Neural cell (in vitro differentiated cells): ENCODE measurements around the gene KCNIP2. TPM values are rescaled to one million over a fixed set of nuclear protein-coding genes. Genes with fewer than 3 reads are reported as not detected.

ENCODE experiments used
- H2AFZ ChIP-seq: fragments of 200-600, 300-800 bp; sonication (generic), shearing (Covaris generic); 2 replicates; pipeline ENCODE4 v1.6.0; 2014; ENCODE audit warnings: low read depth, mild to moderate bottlenecking, antibody characterized with exemption, low read length, moderate library complexity
- H3F3A ChIP-seq: fragments of 200-600 bp; shearing (Covaris generic); 2 replicates; pipeline ENCODE4 v1.6.1; 2016; ENCODE audit warnings: mild to moderate bottlenecking, moderate library complexity, mixed read lengths, antibody characterized with exemption, low read length; ENCODE audit not compliant: insufficient read depth, poor library complexity, severe bottlenecking
- H3K27ac ChIP-seq: fragments of 200-600, 300-800 bp; sonication (generic), shearing (Covaris generic); 2 replicates; pipeline ENCODE4 v1.5.1; 2014; ENCODE audit warnings: mild to moderate bottlenecking, low read length, moderate library complexity
- H3K27me3 ChIP-seq: fragments of 300-800, 200-600 bp; sonication (generic), shearing (Covaris generic); 2 replicates; pipeline ENCODE4 v1.6.0; 2014; ENCODE audit warnings: mild to moderate bottlenecking, low read depth, low read length, moderate library complexity; ENCODE audit not compliant: insufficient read depth
- H3K36me3 ChIP-seq: fragments of 300-800, 200-600 bp; sonication (generic), shearing (Covaris generic); 2 replicates; pipeline ENCODE4 v1.5.1; 2014; ENCODE audit warnings: mild to moderate bottlenecking, antibody characterized with exemption, low read length, moderate library complexity; ENCODE audit not compliant: insufficient read depth
- H3K4me2 ChIP-seq: fragments of 300-800, 200-600 bp; sonication (generic), shearing (Covaris generic); 2 replicates; pipeline ENCODE4 v1.6.0; 2014; ENCODE audit warnings: mild to moderate bottlenecking, low read length
- H3K4me3 ChIP-seq: fragments of 300-800, 200-600 bp; sonication (generic), shearing (Covaris generic); 2 replicates; pipeline ENCODE4 v1.5.1; 2014; ENCODE audit warnings: mild to moderate bottlenecking, low read length, moderate library complexity
- H3K79me2 ChIP-seq: fragments of 200-600 bp; shearing (Covaris generic); replicated peaks from 2 replicates; pipeline ENCODE4 v1.6.0; 2014; ENCODE audit warnings: mild to moderate bottlenecking, low read length, moderate library complexity; ENCODE audit not compliant: insufficient read depth
- H3K9ac ChIP-seq: fragments of 300-800, 200-600 bp; sonication (generic), shearing (Covaris generic); 2 replicates; pipeline ENCODE4 v1.6.1; 2016; ENCODE audit warnings: mild to moderate bottlenecking, low read length, mixed read lengths
- H3K9me2 ChIP-seq: fragments of 200-600 bp; shearing (Covaris generic); 2 replicates; pipeline ENCODE4 v1.6.1; 2016; ENCODE audit warnings: mild to moderate bottlenecking, low read length, mixed read lengths; ENCODE audit not compliant: insufficient read depth
- H3K9me3 ChIP-seq: fragments of 200-600, 300-800 bp; sonication (generic), shearing (Covaris generic); 2 replicates; pipeline ENCODE4 v1.6.1; 2016; ENCODE audit warnings: mild to moderate bottlenecking, mixed run types, low read length, moderate library complexity, mixed read lengths
- H4K20me1 ChIP-seq: fragments of 200-600 bp; shearing (Covaris generic); 2 replicates; pipeline ENCODE4 v1.6.1; 2016; ENCODE audit warnings: mild to moderate bottlenecking, mixed run types; ENCODE audit not compliant: insufficient read depth
- CTCF ChIP-seq: fragments of 450-650 bp; IDR thresholded peaks from 2 replicates; pipeline ENCODE4 v1.5.1; 2014; ENCODE audit warnings: antibody characterized with exemption, mild to moderate bottlenecking, moderate library complexity; ENCODE audit not compliant: poor library complexity, severe bottlenecking
- EP300 ChIP-seq: fragments of 450-650 bp; conservative IDR thresholded peaks from 2 replicates; pipeline ENCODE4 v1.6.1; 2014; ENCODE audit warnings: antibody characterized with exemption, mild to moderate bottlenecking, moderate library complexity; ENCODE audit not compliant: poor library complexity, severe bottlenecking
- EZH2 ChIP-seq: fragments of 200-600, 300-800 bp; shearing (Covaris generic), sonication (generic); IDR thresholded peaks from 2 replicates; pipeline ENCODE4 v1.6.1; 2014; ENCODE audit warnings: antibody characterized with exemption, low read length, borderline replicate concordance, mild to moderate bottlenecking; ENCODE audit not compliant: insufficient read depth, poor library complexity, severe bottlenecking
- MXI1 ChIP-seq: fragments of 450-650 bp; conservative IDR thresholded peaks from 2 replicates; pipeline ENCODE4 v1.6.1; 2014; ENCODE audit warnings: antibody characterized with exemption, mild to moderate bottlenecking; ENCODE audit not compliant: poor library complexity, severe bottlenecking
- POLR2AphosphoS5 ChIP-seq: IDR thresholded peaks from 2 replicates; pipeline ENCODE4 v1.6.1; 2012
- RAD21 ChIP-seq: fragments of 450-650 bp; conservative IDR thresholded peaks from 2 replicates; pipeline ENCODE4 v1.6.1; 2014; ENCODE audit warnings: antibody characterized with exemption, mild to moderate bottlenecking, moderate library complexity
- REST ChIP-seq: IDR thresholded peaks from 2 replicates; pipeline ENCODE4 v1.6.1; 2012; ENCODE audit warnings: borderline replicate concordance
- SMC3 ChIP-seq: fragments of 450-650 bp; conservative IDR thresholded peaks from 2 replicates; pipeline ENCODE4 v1.6.1; 2014; ENCODE audit warnings: antibody characterized with exemption, mild to moderate bottlenecking, moderate library complexity; ENCODE audit not compliant: poor library complexity
- TAF1 ChIP-seq: IDR thresholded peaks from 2 replicates; pipeline ENCODE4 v1.6.1; 2012; ENCODE audit warnings: low read depth
- polyA plus RNA-seq: library from polyadenylated mRNA; depleted of rRNA; stranded (reverse); fragments of >200 nt; gene quantifications from 2 replicates; pipeline ENCODE4 v1.2.3, GENCODE V29; 2014

The KCNIP2 gene
- polyA plus RNA-seq, 1 donor from 2014 or later, result 10.0 TPM

- no peaks in the 10 kb centered on the region for H3K27me3 ChIP-seq
- no peak overlapping the region for H3K9ac ChIP-seq
- H2AFZ ChIP-seq, result no peak overlapping the region
- no peaks in the 10 kb centered on the region for H3K36me3 ChIP-seq
- no peak for TF ChIP-seq EZH2
- TF ChIP-seq REST, result no peak
- TF ChIP-seq RAD21, result no peak
- TF ChIP-seq MXI1, result no peak
- no peak for TF ChIP-seq CTCF
- no peak for TF ChIP-seq TAF1
- no peak for TF ChIP-seq SMC3
- no peaks in the 10 kb centered on the region for H4K20me1 ChIP-seq
- no peaks in the 10 kb centered on the region for H3K9me3 ChIP-seq
- H3F3A ChIP-seq, result no peaks in the 10 kb centered on the region
- no peak overlapping the region for H3K27ac ChIP-seq
- H3K4me2 ChIP-seq, result no peak overlapping the region
- no peaks in the 10 kb centered on the region for H3K79me2 ChIP-seq
- H3K4me3 ChIP-seq, result no peak overlapping the region
- H3K9me2 ChIP-seq, result no peaks in the 10 kb centered on the region
These were observed 15.3 kb upstream of the KCNIP2 start for GRCh38 chr10:101858723-101859500.

- Histone ChIP-seq H3K9me3 (no peaks in the 10 kb centered on the region), H3K4me3 (no peak overlapping the region), H3K27ac (no peak overlapping the region), H3K79me2 (no peaks in the 10 kb centered on the region), H3K27me3 (no peaks in the 10 kb centered on the region), H3F3A (no peaks in the 10 kb centered on the region), H4K20me1 (no peaks in the 10 kb centered on the region), H3K36me3 (no peaks in the 10 kb centered on the region), H2AFZ (no peak overlapping the region), H3K4me2 (no peak overlapping the region), H3K9ac (no peak overlapping the region), H3K9me2 (no peaks in the 10 kb centered on the region)
- TF ChIP-seq REST, result no peak
- no peak for TF ChIP-seq EP300
- TF ChIP-seq EZH2, result no peak
- no peak for TF ChIP-seq POLR2AphosphoS5
- no peak for TF ChIP-seq CTCF
- no peak for TF ChIP-seq TAF1
- no peak for TF ChIP-seq MXI1
- no peak for TF ChIP-seq SMC3
These were observed 14.3 kb upstream of the KCNIP2 start for GRCh38 chr10:101857802-101858476.
